Left ventricle myocardium superior (tissue), 1 donor: Measurements from ENCODE around the gene SPOCK1. TPM values are rescaled to one million over a fixed set of nuclear protein-coding genes. Genes with fewer than 3 reads are reported as not detected.

Experiments
- ATAC-seq: fragments of 200-7000 bp; cut with Tn5 transposase; one replicate; pipeline ENCODE4 v1.9.1; 2020; ENCODE audit warnings: mild to moderate bottlenecking, moderate library complexity
- DNase-seq: peaks from one replicate; pipeline ENCODE4 v3.0.0-alpha.2; 2020
- intact Hi-C: fragments of 100-400 bp; cut with micrococcal nuclease; formaldehyde crosslinking; loops from one replicate; pipeline ENCODE4 v1.11.0; 2022
- total RNA-seq: library from RNA; stranded (reverse); fragmentation: NEBNext Ultra II Directional; extraction: Animal tissue kit (Norgen Biotek cat#: 25700); gene quantifications from one replicate; pipeline ENCODE4 v1.2.1, GENCODE V29; 2021
- donor health status: DM: no; HTN: yes; CAD: no; lungs with severe emphysema.

Gene SPOCK1
- total RNA-seq, 1 donor from 2014 or later, result 14.7 TPM

DNA sequence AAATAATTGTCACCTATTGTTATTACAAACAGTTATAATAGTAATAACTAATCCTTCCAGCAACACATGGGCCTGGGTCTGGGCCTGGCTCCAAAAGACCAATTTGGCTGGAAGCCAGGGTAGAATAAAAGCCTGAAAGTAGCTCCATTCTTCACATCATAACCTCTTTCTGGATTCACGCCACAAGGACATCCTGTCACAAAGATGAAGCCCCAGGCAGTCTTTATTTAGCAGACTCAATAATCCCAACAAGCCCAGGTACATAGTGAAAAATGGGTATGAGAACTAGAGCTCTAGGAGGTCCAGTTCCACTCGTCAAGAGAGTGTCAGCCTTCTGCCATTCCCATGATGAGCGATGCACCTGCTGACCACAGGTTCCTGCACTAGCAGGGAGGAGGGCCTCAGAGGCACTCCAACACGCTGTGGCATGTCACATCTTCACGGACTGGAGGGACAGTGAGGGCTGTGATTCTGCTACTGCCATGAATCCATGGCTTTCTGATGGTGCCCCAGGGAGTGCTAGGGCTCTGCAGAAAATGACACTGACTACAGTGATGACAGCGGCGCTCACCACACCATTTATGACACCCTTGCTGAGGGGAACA is 124.9 kb downstream of the SPOCK1 start:
- intact Hi-C loops, result no loop called here
- no peak for ATAC-seq
- DNase-seq, result no peak

DNA sequence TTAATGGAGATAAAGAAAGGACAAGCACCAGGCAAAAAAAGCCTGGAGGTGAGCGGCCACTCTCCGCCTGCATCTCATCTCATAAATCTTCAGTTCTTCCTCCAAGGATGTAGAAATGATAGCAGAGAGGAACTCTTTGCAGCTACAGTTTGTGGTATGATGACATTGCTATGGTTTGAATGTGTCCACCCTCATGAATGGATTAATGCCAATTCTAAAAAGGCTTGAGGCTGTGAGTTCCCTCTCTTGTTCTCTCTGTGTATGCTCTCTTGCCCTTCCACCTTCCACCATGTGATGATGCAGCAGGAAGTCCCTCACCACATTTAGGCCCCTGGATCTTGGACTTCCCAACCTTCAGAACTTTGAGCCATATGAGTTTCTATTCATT is 126.4 kb downstream of the SPOCK1 start:
- intact Hi-C loops, result no loop called here
- DNase-seq (no peak), ATAC-seq (no peak)

DNA sequence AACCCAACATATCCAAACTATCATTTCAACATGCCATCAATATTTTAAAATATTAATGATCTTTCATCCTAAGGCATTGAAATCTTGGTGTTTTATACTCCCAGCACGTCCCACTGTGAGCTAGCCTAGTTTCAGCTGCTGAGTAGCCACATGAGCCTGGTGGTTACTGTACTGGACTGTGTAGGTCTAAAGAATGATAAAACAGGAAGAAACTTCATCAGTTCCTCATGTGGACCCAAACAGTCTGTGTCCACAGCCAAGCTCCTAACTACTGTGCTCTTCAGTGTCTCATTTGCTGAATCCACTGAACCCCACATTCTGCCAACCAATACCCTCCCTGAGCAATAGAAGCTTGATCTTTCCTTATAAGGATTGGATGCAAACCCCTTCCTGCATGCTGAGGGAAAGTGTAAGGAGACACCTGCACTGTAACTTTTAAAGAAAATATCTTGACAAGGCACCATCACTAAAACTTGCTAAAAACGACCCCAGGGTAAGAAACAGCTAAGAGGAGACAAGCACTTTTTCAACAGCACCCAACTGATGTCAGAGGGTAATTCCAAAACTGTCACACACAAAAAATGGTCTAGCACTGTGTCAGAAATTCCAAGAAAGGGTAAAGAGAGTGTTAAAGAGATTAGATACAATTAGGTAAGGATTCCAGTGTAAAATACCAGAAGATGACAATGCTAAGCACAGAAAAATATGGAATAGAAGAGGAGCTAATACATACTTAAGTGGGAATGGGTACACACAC is 126.9 kb downstream of the SPOCK1 start:
- ATAC-seq, result no peak

DNA sequence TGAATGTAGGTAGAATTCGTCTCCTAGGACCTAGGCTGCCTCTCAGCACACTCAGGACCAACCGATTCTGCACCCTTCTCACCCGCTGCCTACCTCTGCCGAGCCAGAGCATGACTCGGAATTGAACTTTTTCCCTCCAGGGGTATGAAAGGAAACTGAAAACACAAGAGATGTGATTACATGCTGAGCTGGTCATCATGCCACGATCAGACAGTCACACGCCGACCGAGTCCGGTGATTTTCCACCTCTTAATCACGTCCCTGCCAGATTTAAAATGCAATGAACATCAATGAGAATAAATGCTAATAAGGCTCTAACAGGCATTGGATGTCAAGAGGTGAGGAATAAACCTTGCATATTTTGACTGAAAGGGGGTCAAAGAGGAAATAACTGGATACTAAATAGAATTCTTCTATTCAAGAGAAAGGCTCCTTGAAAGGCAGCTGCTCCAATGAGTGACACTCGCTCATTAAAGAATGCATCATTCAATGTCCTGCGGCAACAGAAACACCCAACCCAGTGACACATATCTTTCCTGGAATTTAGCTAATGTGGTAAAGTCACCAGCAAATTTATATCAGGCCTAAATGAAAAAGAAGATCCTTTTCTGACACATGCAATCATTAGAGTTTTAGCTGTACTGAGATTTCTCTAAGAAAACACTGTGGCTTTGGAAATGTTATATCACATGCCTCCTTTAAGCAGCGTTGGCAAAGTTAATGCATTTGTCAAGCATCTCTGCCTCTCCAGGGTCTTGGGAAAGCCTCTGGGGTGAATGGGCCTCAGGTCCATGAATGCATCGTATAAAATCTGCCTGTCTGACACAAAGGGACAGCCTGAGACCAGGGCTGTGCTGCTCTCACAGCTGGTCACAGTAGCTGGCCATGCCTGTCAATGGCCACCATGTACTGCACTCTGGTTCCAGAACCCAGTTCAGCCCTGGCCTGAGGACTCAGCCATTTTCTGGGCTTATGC is 128.7 kb downstream of the SPOCK1 start:
- intact Hi-C loops, result no loop called here
- no peak for DNase-seq

More for the DNA sequence above, 126.9 kb downstream of the SPOCK1 start:
- intact Hi-C loops, result no loop called here
- DNase-seq, result no peak

DNA sequence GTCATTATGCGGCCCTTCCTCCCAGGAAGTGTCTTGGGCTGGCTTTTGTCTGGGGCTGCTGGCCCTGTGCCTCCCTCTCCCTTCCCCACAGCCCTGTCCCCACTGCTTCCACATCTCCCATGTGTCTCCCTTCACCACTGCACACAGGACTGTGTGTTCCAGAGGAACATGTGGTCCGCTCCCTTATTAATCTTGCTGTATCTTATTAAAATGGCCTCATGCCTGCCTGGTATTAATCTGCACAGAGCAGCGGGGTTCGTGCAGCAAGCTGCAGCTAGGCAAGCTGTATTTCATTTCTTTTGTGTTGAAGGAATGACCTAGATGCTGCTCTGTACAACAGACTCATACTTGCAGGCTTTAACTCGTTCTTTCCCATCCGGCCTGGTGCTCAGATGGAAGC is 130.5 kb downstream of the SPOCK1 start:
- intact Hi-C loops, result no loop called here
- DNase-seq (no peak), ATAC-seq (no peak)

More for the DNA sequence above, 128.7 kb downstream of the SPOCK1 start:
- ATAC-seq, result no peak

DNA sequence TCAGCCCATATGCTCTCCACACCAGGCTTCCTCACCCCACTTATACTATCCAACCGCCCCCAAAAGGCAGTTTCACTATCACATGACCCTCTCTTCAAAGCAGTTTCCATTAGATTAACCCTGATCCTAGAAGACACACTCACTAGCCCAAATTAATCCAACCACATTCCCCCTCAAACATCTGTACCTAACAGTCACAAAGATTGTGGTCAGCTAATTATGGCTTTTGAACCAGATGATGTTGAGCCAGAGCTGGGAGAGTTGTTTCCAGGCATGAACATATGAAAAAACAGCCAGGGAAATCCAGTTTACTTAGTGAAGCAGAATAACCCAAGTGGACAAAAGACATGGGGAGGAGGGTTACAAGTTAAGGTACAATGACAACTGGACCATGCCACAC is 131.2 kb downstream of the SPOCK1 start:
- ATAC-seq (no peak), DNase-seq (no peak)
- intact Hi-C loops, result no loop called here

DNA sequence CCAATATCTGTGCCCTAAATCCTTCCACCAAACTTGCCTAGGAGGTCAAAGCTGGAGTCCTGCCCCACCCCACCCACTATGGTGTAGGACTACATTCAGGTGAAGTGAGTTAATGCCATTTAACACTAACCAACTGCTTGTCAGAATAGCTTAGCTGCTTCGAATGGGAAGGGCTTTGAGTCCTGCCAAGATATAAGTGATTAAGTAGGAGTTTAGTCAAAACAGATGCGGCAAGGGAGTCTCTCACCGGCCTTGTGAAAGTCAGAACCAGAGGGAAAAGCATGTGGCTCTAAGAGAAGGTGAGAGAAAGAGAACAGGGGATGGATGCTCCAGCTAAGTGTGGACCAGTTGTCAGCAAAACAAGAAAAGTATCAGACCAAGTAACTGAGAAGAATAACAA is 132.6 kb downstream of the SPOCK1 start:
- intact Hi-C loops, result no loop called here
- no peak for ATAC-seq
- DNase-seq, result no peak

DNA sequence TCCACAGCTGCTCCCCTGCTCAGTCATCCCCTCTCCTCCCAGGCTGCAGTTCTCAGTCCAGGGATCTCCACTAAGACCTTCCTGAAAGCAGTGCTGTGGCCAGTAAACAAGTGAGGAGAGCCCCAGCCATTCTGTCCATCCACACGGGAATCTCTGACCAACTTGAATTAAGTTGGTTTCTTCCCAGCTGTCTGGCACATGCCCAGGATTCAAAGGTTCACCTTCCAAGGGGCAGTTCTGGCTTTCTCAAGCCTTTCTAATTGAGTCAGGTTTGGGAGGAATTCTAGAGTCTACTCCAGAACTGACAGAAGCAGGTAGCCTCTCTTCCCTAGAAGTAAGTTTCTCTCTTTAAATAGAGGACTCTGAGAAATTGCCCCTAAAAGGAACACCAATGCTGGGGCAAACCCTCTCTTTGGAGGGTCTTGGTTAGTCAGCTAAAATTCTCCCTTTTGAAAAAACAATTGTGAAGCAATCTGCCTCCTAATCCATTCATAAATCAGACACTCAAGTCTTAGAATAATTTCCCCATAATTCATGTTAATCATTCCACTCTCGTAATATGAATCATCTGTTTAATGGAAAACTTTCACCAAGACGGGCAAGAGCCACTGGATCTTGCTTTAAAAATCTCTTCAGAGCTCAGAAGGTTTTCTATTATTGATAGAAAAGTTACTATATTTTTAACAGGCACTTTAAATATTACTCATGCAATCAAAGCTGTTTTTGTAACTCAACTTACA is 133.8 kb downstream of the SPOCK1 start:
- intact Hi-C loops, result no loop called here
- ATAC-seq (no peak), DNase-seq (no peak)

DNA sequence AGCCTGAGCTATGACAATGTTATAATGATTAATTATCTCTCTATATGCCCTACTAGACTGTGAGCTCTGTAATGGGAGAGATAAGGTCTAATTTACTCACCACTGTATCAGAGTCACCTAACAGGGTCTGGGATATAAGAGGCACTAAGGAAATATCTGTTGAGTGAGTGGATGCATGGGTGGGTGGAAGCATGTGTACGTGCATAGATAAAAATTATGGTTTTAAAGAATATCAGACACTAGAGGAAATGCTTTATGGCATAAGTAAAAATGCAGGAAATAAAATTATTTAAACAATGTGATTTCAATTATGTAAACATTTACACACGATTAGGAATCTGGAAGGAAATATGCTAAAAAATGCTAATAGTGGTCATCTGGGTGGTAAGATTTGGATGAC is 137.8 kb downstream of the SPOCK1 start:
- no peak for ATAC-seq
- intact Hi-C loops, result no loop called here
- DNase-seq, result no peak

DNA sequence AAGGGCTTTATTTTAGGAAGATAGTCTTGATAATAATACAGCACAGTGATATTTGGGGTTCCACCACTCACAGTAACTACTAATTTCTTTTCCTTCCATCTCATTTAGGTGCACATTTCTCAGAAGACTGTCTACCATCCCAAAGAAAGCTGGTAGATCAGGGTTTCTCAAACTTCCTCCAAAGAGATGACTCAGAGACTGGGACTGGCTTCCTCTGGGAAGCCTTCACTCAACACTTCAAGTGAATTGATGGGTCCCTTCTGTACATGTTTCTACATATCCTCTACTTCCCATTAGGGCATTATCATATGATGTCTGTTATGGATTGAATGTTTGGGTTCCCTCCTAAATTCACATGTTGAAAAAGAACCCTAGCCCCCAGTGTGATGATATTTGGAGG is 138.5 kb downstream of the SPOCK1 start:
- DNase-seq, result no peak
- ATAC-seq, result no peak
- intact Hi-C loops, result no loop called here

DNA sequence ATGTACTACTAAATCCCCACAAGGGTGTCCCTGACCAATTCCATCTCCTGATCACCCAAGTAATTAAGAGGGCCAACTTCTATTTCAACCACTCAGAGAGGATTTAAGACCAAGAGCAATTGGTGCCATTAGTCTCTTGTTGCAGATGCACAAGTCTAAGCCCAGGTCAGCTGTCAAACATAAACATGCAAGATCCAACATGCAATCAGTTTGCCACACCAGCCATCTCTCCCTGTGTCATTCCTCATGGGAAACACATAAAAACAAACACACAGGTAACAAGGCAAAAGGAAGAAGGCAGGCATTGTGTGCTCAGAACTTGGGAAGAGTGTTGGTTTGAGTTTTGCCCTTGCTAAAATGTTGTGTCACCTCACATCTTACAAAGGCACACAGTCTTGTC is 139.2 kb downstream of the SPOCK1 start:
- DNase-seq (no peak), ATAC-seq (no peak)
- intact Hi-C loops, result no loop called here

DNA sequence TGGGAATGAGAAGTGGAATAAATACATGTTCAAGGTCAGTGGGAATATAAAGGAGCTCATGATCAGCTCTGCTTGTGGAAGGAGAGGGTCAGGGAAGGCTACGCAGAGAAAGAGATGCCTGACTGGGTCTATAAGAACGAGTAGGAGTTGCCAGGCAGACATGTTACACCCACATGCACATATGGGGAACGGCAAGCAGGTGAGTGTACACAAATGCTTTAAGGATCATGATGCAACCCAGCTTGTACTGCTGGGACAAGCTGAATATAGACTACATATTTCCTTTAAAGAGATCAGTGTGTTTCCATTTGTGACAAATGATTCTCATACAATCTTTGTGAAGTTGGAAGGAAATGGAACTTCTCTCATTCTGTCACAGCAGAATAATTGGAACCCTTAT is 141.7 kb downstream of the SPOCK1 start:
- ATAC-seq, result no peak
- no peak for DNase-seq
- intact Hi-C loops, result no loop called here

DNA sequence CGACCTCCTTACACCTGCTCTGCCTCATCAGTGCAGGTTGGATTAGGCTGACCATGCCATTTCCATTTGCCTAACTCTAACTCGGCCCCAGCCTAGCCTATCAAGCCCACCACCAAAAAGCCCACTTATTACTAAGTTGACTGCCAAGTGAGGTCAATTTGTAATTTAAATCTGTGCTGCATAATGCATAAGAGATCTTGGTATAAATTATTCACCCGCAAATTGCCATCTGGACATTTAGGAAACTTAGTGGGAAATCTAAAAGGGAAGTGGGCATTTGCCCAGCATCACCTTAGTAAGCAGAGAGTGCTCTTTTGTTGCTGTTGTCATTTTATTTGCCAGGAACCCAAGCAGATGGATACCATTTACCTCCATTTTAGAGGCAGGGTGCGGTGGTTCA is 143.0 kb downstream of the SPOCK1 start:
- DNase-seq, result no peak
- ATAC-seq, result no peak
- intact Hi-C loops, result no loop called here

DNA sequence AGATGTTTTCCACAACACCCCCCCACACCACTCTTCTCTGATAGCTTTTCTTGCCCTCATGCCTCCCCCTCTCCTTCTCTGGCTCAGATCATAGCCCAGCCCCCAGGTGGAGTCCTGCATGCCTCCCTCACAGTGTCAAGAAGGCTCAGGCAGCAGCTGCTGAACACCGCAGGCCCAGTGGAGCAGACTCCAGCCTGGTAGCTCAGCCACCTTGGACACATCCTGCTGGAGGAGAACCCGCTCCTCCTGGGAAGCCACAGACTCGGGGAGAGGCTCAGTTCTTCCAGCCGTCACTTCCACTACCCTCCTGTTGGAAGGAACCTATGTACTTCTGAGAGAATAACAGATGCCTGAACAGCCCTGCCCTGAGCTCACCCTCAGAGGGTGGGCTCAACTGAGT is 143.4 kb downstream of the SPOCK1 start:
- intact Hi-C loops, result no loop called here
- ATAC-seq, result no peak
- DNase-seq, result no peak

DNA sequence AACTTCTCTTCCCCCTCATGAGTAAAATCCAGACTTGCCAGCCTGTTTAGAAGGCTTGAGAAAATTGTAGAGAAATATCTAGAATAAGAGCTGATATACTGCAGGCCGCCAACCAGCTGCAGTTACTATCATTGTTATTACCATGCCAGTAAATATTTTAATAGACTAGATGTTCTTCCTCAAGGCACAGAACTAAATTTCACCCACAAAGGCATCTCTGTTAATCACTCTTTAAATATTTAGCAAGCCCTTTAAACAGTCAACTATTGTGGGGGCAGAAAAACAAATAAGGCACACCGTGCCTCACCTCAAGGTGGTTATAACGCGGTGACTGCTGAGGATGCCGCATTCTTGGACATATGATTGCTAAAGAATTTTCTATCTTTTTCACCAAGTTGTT is 147.0 kb downstream of the SPOCK1 start:
- no peak for ATAC-seq
- DNase-seq, result no peak
- intact Hi-C loops, result no loop called here

DNA sequence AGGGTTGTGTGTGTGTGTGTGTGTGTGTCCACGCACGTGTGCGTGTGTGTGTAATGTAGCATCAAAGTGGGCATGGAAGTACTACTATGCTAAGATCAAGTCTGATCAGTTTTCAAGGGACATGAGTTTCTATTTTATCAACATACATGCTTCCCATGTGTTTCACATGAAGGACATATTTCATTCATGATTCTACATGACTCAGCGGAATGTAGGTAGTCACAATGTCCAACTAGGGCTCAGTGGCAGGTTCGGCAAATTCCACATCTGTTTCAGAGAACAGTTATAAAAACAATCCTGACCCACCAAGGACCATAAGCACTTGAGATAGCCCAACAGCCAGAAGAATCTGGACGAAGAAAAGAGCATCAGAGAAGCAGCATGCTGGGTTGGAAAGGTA is 148.3 kb downstream of the SPOCK1 start:
- intact Hi-C loops, result no loop called here
- DNase-seq (no peak), ATAC-seq (no peak)

DNA sequence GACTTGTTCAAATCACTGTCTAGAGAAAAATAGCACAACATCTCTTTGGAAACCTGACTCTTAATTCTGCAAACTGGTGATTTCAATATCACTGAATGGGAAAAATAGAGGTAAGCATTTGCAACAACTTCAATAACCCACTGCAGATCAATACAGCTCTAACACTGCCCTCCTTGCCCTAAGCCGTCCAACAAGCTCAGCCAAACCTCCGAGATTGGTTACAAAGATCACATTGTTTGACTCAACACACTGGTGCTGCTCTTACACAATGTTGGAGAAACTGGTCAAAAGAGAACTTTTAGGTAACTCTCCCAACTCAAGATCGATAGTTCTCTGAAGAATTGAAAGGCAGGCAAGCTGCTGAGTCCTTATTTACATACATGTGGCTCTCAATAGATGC is 150.4 kb downstream of the SPOCK1 start:
- DNase-seq (no peak), ATAC-seq (no peak)
- intact Hi-C loops, result no loop called here

DNA sequence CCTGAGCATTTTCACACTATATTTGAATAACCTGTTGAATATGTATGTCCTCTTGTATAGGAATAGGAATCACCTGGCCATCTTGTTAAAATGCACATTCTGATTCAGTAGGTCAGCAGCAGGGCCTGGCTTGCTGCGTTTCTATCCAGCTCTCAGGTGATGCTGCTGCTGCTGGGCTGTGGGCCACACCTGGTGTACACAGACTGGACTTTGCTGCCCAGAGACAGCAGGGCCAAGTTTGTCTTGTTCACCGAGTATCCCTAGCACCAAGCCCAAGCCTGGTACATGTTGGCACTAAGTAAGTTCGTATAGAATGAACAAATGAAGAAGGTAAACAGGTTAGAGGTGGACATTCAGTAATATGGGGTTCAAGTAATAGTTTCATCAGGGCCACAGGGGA is 151.3 kb downstream of the SPOCK1 start:
- intact Hi-C loops, result no loop called here
- no peak for ATAC-seq
- no peak for DNase-seq

DNA sequence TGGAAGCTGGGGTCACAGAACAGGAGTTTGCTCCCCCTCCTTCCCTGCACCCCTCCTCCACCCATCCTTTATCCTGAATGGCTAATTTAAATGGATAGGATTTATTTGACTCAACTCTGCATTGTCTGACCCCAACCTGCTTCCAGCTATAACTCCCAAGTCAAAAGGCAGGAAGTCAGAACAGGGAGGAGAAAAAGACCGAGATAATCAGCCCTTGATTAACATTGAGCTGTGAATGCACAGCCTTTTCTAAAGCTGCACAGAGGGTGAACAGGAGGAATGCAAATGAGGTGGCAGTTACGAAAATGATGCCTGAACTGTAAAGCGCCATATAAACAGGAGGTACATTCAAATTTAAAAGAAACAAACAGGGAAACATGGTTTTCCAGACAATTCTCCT is 152.8 kb downstream of the SPOCK1 start:
- intact Hi-C loops, result no loop called here
- ATAC-seq (no peak), DNase-seq (no peak)

DNA sequence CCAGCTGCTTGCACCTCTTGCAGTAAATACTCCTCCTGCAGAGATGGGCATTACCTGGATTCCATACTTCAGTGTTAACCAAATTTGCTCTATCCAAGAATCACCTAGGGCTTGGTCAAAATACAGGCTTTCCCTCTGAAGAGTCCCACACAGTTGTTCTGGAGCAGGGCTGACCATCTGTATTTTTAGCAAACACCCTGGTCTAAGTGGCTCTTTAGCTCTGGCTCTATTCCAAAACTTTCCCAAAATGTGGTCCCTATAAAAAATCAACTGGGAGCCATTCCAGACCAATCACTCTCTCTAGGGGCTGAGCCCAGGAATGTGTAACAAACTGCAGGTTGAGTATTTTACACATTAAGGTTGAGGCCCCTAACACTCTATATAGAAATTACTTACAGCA is 153.7 kb downstream of the SPOCK1 start:
- peak; percentile 61 for ATAC-seq
- DNase-seq, result no peak
- intact Hi-C loops, result no loop called here
